ENCODE measurements around the gene CAB39. TPM values are rescaled to one million over a fixed set of nuclear protein-coding genes. Genes with fewer than 3 reads are reported as not detected.
A peak's percentile ranks its signal among the peaks of the same experiment; 100 is the strongest.
"Not testable (repeated sequence)": the region's sequence is repeated elsewhere in the genome, so short reads cannot be mapped to it uniquely, and the experiment has no call there.

Gene CAB39
- total RNA-seq, 1 donor from 2014 or later, result 68.6 TPM

GRCh38 chr2:230719340-230719739, 6.7 kb downstream of the CAB39 start:
- no peak for DNase-seq
- H3K36me3 Mint-ChIP-seq (ENCODE audit: low read depth), result peaks cover 29% of the 10 kb centered on the region
- no peak overlapping the region for H3K4me3 Mint-ChIP-seq
- no peaks in the 10 kb centered on the region for H3K9me3 Mint-ChIP-seq
- POLR2A ChIA-PET, result no interaction called here
- no peak overlapping the region for H3K27ac Mint-ChIP-seq
- ATAC-seq (ENCODE audit: low read depth), result no peak
- intact Hi-C loops (cut with micrococcal nuclease), result no loop called here
- CTCF ChIA-PET, result no interaction called here
- no peaks in the 10 kb centered on the region for H3K27me3 Mint-ChIP-seq
- peaks cover 80% of the 10 kb centered on the region for H3K4me1 Mint-ChIP-seq
- TF ChIP-seq CTCF (IDR thresholded peaks at IDR 0.05), result no peak

- H3K27ac Mint-ChIP-seq, result peak overlapping the region; percentile 72
- intact Hi-C loops (cut with micrococcal nuclease), result no loop called here
- CTCF ChIA-PET, result no interaction called here
Observed at GRCh38 chr2:230721712-230722111, 9.1 kb downstream of the CAB39 start.

GRCh38 chr2:230722207-230722885, 9.7 kb downstream of the CAB39 start:
- POLR2A ChIA-PET, result interaction anchor here (1.1 to 1.6 kb wide), 3 partner anchors 9 to 22 kb away, joined by 3 to 5 read pairs (median 3); partner anchors contain the start of gene CAB39
- Mint-ChIP-seq H3K27ac (no peak overlapping the region), H3K4me3 (peak overlapping the region; percentile 13), H3K9me3 (no peaks in the 10 kb centered on the region), H3K4me1 (peaks cover 65% of the 10 kb centered on the region), H3K36me3 (ENCODE audit: low read depth) (peaks cover 32% of the 10 kb centered on the region), H3K27me3 (no peaks in the 10 kb centered on the region)
- DNase-seq (no peak), ATAC-seq (ENCODE audit: low read depth) (no peak)
- intact Hi-C loops (cut with micrococcal nuclease), result no loop called here
- CTCF ChIA-PET, result interaction anchor here (1.2 to 1.4 kb wide), 2 partner anchors 76 to 921 kb away, joined by 3 to 5 read pairs; no protein-coding TSS in a partner anchor
- TF ChIP-seq CTCF (IDR thresholded peaks at IDR 0.05), result no peak

More at GRCh38 chr2:230721712-230722111, 9.1 kb downstream of the CAB39 start:
- H3K9me3 Mint-ChIP-seq, result no peaks in the 10 kb centered on the region
- H3K4me3 Mint-ChIP-seq, result peak overlapping the region; percentile 13
- POLR2A ChIA-PET, result interaction anchor here (1.6 kb wide), 1 partner anchor 22 kb away, joined by 3 read pairs; no protein-coding TSS in a partner anchor
- H3K27me3 Mint-ChIP-seq, result no peaks in the 10 kb centered on the region
- TF ChIP-seq CTCF (IDR thresholded peaks at IDR 0.05), result no peak
- H3K4me1 Mint-ChIP-seq, result peaks cover 70% of the 10 kb centered on the region
- DNase-seq (no peak), ATAC-seq (ENCODE audit: low read depth) (peak; percentile 47)
- H3K36me3 Mint-ChIP-seq (ENCODE audit: low read depth), result peaks cover 34% of the 10 kb centered on the region

- H3K9me3 Mint-ChIP-seq, result no peaks in the 10 kb centered on the region
- H3K4me1 Mint-ChIP-seq, result peaks cover 55% of the 10 kb centered on the region
- H3K36me3 Mint-ChIP-seq (ENCODE audit: low read depth), result peaks cover 32% of the 10 kb centered on the region
- intact Hi-C loops (cut with micrococcal nuclease), result no loop called here
- no peaks in the 10 kb centered on the region for H3K27me3 Mint-ChIP-seq
- CTCF ChIA-PET, result interaction anchor here (1.2 to 1.4 kb wide), 2 partner anchors 75 to 922 kb away, joined by 3 to 5 read pairs; no protein-coding TSS in a partner anchor
- H3K27ac Mint-ChIP-seq, result no peak overlapping the region
- no peak for DNase-seq
- POLR2A ChIA-PET, result interaction anchor here (1.1 to 1.4 kb wide), 2 partner anchors 10 to 11 kb away, joined by 3 to 5 read pairs; partner anchors contain the start of gene CAB39
- no peak overlapping the region for H3K4me3 Mint-ChIP-seq
- TF ChIP-seq CTCF (IDR thresholded peaks at IDR 0.05), result no peak
- ATAC-seq (ENCODE audit: low read depth), result no peak
Observed at GRCh38 chr2:230723363-230723762, 10.7 kb downstream of the CAB39 start.

GRCh38 chr2:230724957-230725356, 12.3 kb downstream of the CAB39 start:
- intact Hi-C loops (cut with micrococcal nuclease); POLR2A ChIA-PET; ATAC-seq (ENCODE audit: low read depth); H3K27me3 Mint-ChIP-seq; DNase-seq; CTCF ChIA-PET; H3K27ac Mint-ChIP-seq; H3K4me3 Mint-ChIP-seq; H3K9me3 Mint-ChIP-seq: not testable (repeated sequence)
- Mint-ChIP-seq H3K4me1 (peaks cover 45% of the 10 kb centered on the region), H3K36me3 (ENCODE audit: low read depth) (peaks cover 32% of the 10 kb centered on the region)

Measured in activated B cell treated with CpG ODN at 0.5 μM for 24 hours (primary cell).